ENCODE measurements around the gene ZNF549. TPM values are rescaled to one million over a fixed set of nuclear protein-coding genes. Genes with fewer than 3 reads are reported as not detected.

ZNF549 gene
- total and polyA plus RNA-seq, 2 of the 13 experiments (the other 11 are each of a cell fraction or from before 2014, with no cell fraction given), result 2.8 to 6.4 TPM

- Histone ChIP-seq H3K4me3 (replicated peaks in 1 of 3; ENCODE audit: insufficient read depth in 1 of 3, low read depth in 2 of 3, low read length in 3 of 3) (no peak overlapping the region), H3K27me3 (ENCODE audit: control insufficient read depth in 1 of 2, insufficient read depth in 2 of 2, low read length in 2 of 2) (no peaks in the 10 kb centered on the region), H4K20me1 (ENCODE audit: insufficient read depth, low read length) (no peaks in the 10 kb centered on the region), H2AFZ (ENCODE audit: low read length) (no peak overlapping the region), H3K9ac (ENCODE audit: insufficient read depth, low read depth, low read length) (no peak overlapping the region), H3K4me1 (ENCODE audit: insufficient read depth, low read length) (peaks cover 15% of the 10 kb centered on the region), H3K4me2 (ENCODE audit: low read depth, low read length) (no peak overlapping the region), H3K27ac (ENCODE audit: extremely low read length, insufficient read depth, low read length) (no peak overlapping the region), H3K79me2 (ENCODE audit: insufficient read depth, low read length) (peaks cover 6% of the 10 kb centered on the region), H3K9me3 (ENCODE audit: low read length) (peaks cover 9% of the 10 kb centered on the region), H3K36me3 (replicated peaks in 1 of 2; ENCODE audit: control insufficient read depth in 1 of 2, insufficient read depth in 2 of 2, low read length in 2 of 2) (peaks cover 31 to 85% of the 10 kb centered on the region in 2 experiments)
- in situ Hi-C loops (cut with HindIII; ENCODE audit: extremely low pct_ligation_motif_present, low pct_unique_long_range_greater_than_20kb) (no loop called here), intact Hi-C loops (cut with micrococcal nuclease; ENCODE audit: unreplicated experiment) (no loop called here)
- no peak for TF ChIP-seq NFRKB (IDR thresholded peaks at IDR 0.05)
- TF ChIP-seq HDAC6 (IDR thresholded peaks at IDR 0.05; ENCODE audit: low read depth, low read length), result no peak
- no peak for TF ChIP-seq DPF2 (CRISPR knock-in tag; IDR thresholded peaks at IDR 0.05; ENCODE audit: borderline replicate concordance, low read depth)
- no peak for TF ChIP-seq JARID2 (CRISPR knock-in tag; IDR thresholded peaks at IDR 0.05; ENCODE audit: insufficient replicate concordance)
- TF ChIP-seq ZNF589 (CRISPR knock-in tag; conservative IDR thresholded peaks at IDR 0.05), result no peak
- no peak for TF ChIP-seq HBP1 (CRISPR knock-in tag; IDR thresholded peaks at IDR 0.05; ENCODE audit: low read depth)
- WGBS (ENCODE audit: low lambda C conversion rate), result 96% methylated on average over 2 of the region's 2 CpGs
- FAIRE-seq, result no peak
- DNase-seq (ENCODE audit: low spot score), result no peak
- no peak for ATAC-seq
- POLR2A ChIA-PET, result no interaction called here
- CTCF ChIA-PET (ENCODE audit: low intra/inter-chr PET ratio, low total read pairs), result no interaction called here
- BruUV-seq (replicated peaks), result no TSS peak
These were observed 25.3 kb downstream of the ZNF549 start for GRCh38 chr19:57552432-57552831.

- ATAC-seq, result no peak
- CTCF ChIA-PET (ENCODE audit: low intra/inter-chr PET ratio, low total read pairs), result no interaction called here
- H3K4me3 ChIP-seq (replicated peaks in 1 of 3; ENCODE audit: insufficient read depth in 1 of 3, low read depth in 2 of 3, low read length in 3 of 3), result peak overlapping the region in 1 of 3 experiments; percentile 99; a peak in 1 of 6 replicates
- intact Hi-C loops (cut with micrococcal nuclease; ENCODE audit: unreplicated experiment) (no loop called here), in situ Hi-C loops (cut with HindIII; ENCODE audit: extremely low pct_ligation_motif_present, low pct_unique_long_range_greater_than_20kb) (no loop called here)
- peak overlapping the region; percentile 85; the same call in 1 of the 2 replicates for H3K9ac ChIP-seq (ENCODE audit: insufficient read depth, low read depth, low read length)
- DNase-seq (ENCODE audit: low spot score), result no peak
- FAIRE-seq, result no peak
- H3K4me2 ChIP-seq (ENCODE audit: low read depth, low read length), result peak overlapping the region; percentile 91
- no TSS peak for BruUV-seq (replicated peaks)
- H3K27me3 ChIP-seq (ENCODE audit: control insufficient read depth in 1 of 2, insufficient read depth in 2 of 2, low read length in 2 of 2), result no peaks in the 10 kb centered on the region; a peak in 1 of 5 replicates
- WGBS (ENCODE audit: low lambda C conversion rate), result 89% methylated on average over 5 of the region's 5 CpGs
- POLR2A ChIA-PET, result no interaction called here
- H3K9me3 ChIP-seq (ENCODE audit: low read length), result peaks cover 24% of the 10 kb centered on the region
- H3K36me3 ChIP-seq (replicated peaks in 1 of 2; ENCODE audit: control insufficient read depth in 1 of 2, insufficient read depth in 2 of 2, low read length in 2 of 2), result peaks cover 10 to 35% of the 10 kb centered on the region in 2 experiments
- no peak overlapping the region for H2AFZ ChIP-seq (ENCODE audit: low read length)
- H3K79me2 ChIP-seq (ENCODE audit: insufficient read depth, low read length), result peaks cover 23% of the 10 kb centered on the region
- no peaks in the 10 kb centered on the region for H4K20me1 ChIP-seq (ENCODE audit: insufficient read depth, low read length)
- H3K4me1 ChIP-seq (ENCODE audit: insufficient read depth, low read length), result peaks cover 29% of the 10 kb centered on the region
- H3K27ac ChIP-seq (ENCODE audit: extremely low read length, insufficient read depth, low read length), result no peak overlapping the region
- TF ChIP-seq HNF4G (IDR thresholded peaks at IDR 0.05; ENCODE audit: borderline replicate concordance, low read depth, low read length) (no peak), HNF4G (CRISPR knock-in tag; IDR thresholded peaks at IDR 0.05; ENCODE audit: borderline replicate concordance, low read depth) (no peak), U2AF2 (IDR thresholded peaks at IDR 0.05; ENCODE audit: low read depth, low read length) (no peak), TEAD2 (CRISPR knock-in tag; IDR thresholded peaks at IDR 0.05) (no peak), ZNF12 (CRISPR knock-in tag; IDR thresholded peaks at IDR 0.05) (no peak), ATAD3A (CRISPR knock-in tag; IDR thresholded peaks at IDR 0.05) (no peak), RARG (CRISPR knock-in tag; IDR thresholded peaks at IDR 0.05; ENCODE audit: low read depth) (no peak), ZFYVE20 (CRISPR knock-in tag; IDR thresholded peaks at IDR 0.05; ENCODE audit: borderline replicate concordance, low read depth) (no peak), CSRNP2 (CRISPR knock-in tag; conservative IDR thresholded peaks at IDR 0.05; ENCODE audit: low read depth) (no peak), ZNF614 (CRISPR knock-in tag; IDR thresholded peaks at IDR 0.05; ENCODE audit: borderline replicate concordance) (no peak)
These were observed 30.5 kb downstream of the ZNF549 start for GRCh38 chr19:57557659-57558058.

Data from HepG2 (cell line).